ENCODE measurements around the gene JMJD4.

GRCh38 chr1:227740401-227740960 lies 5.4 kb upstream of the JMJD4 start:
- TF ChIP-seq CTCF (IDR thresholded peaks at IDR 0.05) (no peak), POLR2A (IDR thresholded peaks at IDR 0.05) (no peak)
